B cell (primary cell): ENCODE measurements around the gene KAT2A. TPM values are rescaled to one million over a fixed set of nuclear protein-coding genes. Genes with fewer than 3 reads are reported as not detected.

Experiments
- ATAC-seq: fragments of 200-7000 bp; cut with Tn5 transposase; one replicate; pipeline ENCODE4 v1.10.0; 2021; ENCODE audit warnings: low read depth, mild to moderate bottlenecking, moderate number of reproducible peaks, moderate library complexity
- CTCF ChIA-PET: fragments of 350-600 bp; sonication (Branson Sonifier 250); formaldehyde crosslinking; loops from one replicate; lab custom pipeline; 2021; ENCODE audit warnings: antibody characterized with exemption, inconsistent platforms; lab: Charles Lee
- POLR2A ChIA-PET: fragments of 350-600 bp; sonication (Branson Sonifier 250); formaldehyde crosslinking; loops from one replicate; lab custom pipeline; 2021; ENCODE audit warnings: antibody characterized with exemption; lab: Charles Lee
- DNase-seq: peaks from one replicate; pipeline ENCODE4 v3.0.0; 2013
- H2AFZ ChIP-seq: 2 replicates; pipeline ENCODE4 v1.6.1; 2012; ENCODE audit warnings: mild to moderate bottlenecking, low read depth, low read length; ENCODE audit not compliant: insufficient read depth, poor library complexity, severe bottlenecking
- H3K27ac ChIP-seq, 2 donors: 1 replicate in 1 of 2; 2 replicates in 1 of 2; pipeline ENCODE4 v1.5.1; 2012 to 2013; ENCODE audit warnings: low read length in 2 of 2, mild to moderate bottlenecking in 2 of 2, moderate library complexity in 1 of 2
- H3K27me3 ChIP-seq, 4 experiments: fragments of 200-600 bp in 1 of 4; sonication (generic) in 1 of 4; replicated peaks in 1 of 4; 1 replicate in 2 of 4; 2 replicates in 2 of 4; pipeline versions ENCODE4 v1.6.1 to v1.7.0; 2013 to 2016; ENCODE audit warnings: low read length in 3 of 4, mild to moderate bottlenecking in 2 of 4, mixed read lengths in 1 of 4, moderate library complexity in 1 of 4; ENCODE audit not compliant: insufficient read depth in 4 of 4, control insufficient read depth in 3 of 4; ENCODE audit errors: control extremely low read depth in 1 of 4
- H3K36me3 ChIP-seq, 2 experiments: replicated peaks in 1 of 2; 1 replicate in 1 of 2; 2 replicates in 1 of 2; pipeline versions ENCODE4 v1.6.1 to v1.7.1; 2013; ENCODE audit warnings: low read length in 1 of 2; ENCODE audit not compliant: insufficient read depth in 2 of 2, control insufficient read depth in 1 of 2; ENCODE audit errors: control extremely low read depth in 1 of 2, extremely low read depth in 1 of 2
- H3K4me1 ChIP-seq, 2 donors: fragments of 200-600 bp in 1 of 2; sonication (generic) in 1 of 2; 1 replicate in 1 of 2; 2 replicates in 1 of 2; pipeline versions ENCODE4 v1.5.1 to v1.6.1; 2013 to 2017; ENCODE audit warnings: low read length in 2 of 2; ENCODE audit not compliant: control insufficient read depth in 2 of 2, insufficient read depth in 2 of 2
- H3K4me2 ChIP-seq: replicated peaks from 2 replicates; pipeline ENCODE3; 2012; ENCODE audit warnings: mild to moderate bottlenecking, low read depth, low read length; ENCODE audit not compliant: poor library complexity, severe bottlenecking
- H3K4me3 ChIP-seq, 5 experiments: fragments of 200-600 bp in 1 of 5; sonication (generic) in 1 of 5; 1 replicate in 3 of 5; 2 replicates in 2 of 5; pipeline versions ENCODE4 v1.5.1 to v1.7.0; 2011 to 2016; ENCODE audit warnings: low read length in 4 of 5, mild to moderate bottlenecking in 4 of 5, low read depth in 2 of 5, control low read depth in 1 of 5, moderate library complexity in 1 of 5; ENCODE audit not compliant: insufficient read depth in 1 of 5; ENCODE audit errors: control extremely low read depth in 1 of 5, extremely low read depth in 1 of 5
- H3K79me2 ChIP-seq: fragments of 200-600 bp; sonication (generic); one replicate; pipeline ENCODE4 v1.6.0; 2016; ENCODE audit warnings: low read length; ENCODE audit not compliant: control insufficient read depth, insufficient read depth
- H3K9ac ChIP-seq: fragments of 200-600 bp; sonication (generic); 2 replicates; pipeline ENCODE4 v1.6.1; 2017; ENCODE audit warnings: mild to moderate bottlenecking, low read length, moderate library complexity
- H3K9me3 ChIP-seq, 3 donors: one replicate each; pipeline versions ENCODE4 v1.6.1 to v1.7.1; 2013; ENCODE audit warnings: low read length in 2 of 3; ENCODE audit not compliant: control insufficient read depth in 2 of 3, insufficient read depth in 1 of 3; ENCODE audit errors: control extremely low read depth in 1 of 3
- H4K20me1 ChIP-seq: 2 replicates; pipeline ENCODE4 v1.6.0; 2012; ENCODE audit warnings: mild to moderate bottlenecking, low read length; ENCODE audit not compliant: insufficient read depth, control insufficient read depth, poor library complexity, severe bottlenecking
- H3K27ac Mint-ChIP-seq: one replicate; pipeline ENCODE4 v1.8.0; 2021; ENCODE audit warnings: mixed read lengths
- H3K27me3 Mint-ChIP-seq: one replicate; pipeline ENCODE4 v1.8.0; 2021; ENCODE audit warnings: mixed read lengths
- H3K4me1 Mint-ChIP-seq: one replicate; pipeline ENCODE4 v1.8.0; 2021; ENCODE audit warnings: mixed read lengths
- H3K4me3 Mint-ChIP-seq: one replicate; pipeline ENCODE4 v1.8.0; 2021; ENCODE audit warnings: mixed read lengths
- H3K9me3 Mint-ChIP-seq: one replicate; pipeline ENCODE4 v1.8.0; 2022; ENCODE audit warnings: mixed read lengths; ENCODE audit not compliant: insufficient read depth
- CTCF ChIP-seq: fragments of 200-600 bp; IDR thresholded peaks from one replicate; pipeline ENCODE4 v1.8.0; 2022; ENCODE audit warnings: antibody characterized with exemption, mild to moderate bottlenecking
- EZH2 ChIP-seq: IDR thresholded peaks from 2 replicates; pipeline ENCODE4 v1.6.1; 2012; ENCODE audit warnings: borderline replicate concordance, low read depth, mild to moderate bottlenecking, moderate library complexity, low read length; ENCODE audit not compliant: insufficient read depth, poor library complexity, severe bottlenecking
- WGBS: methylation state at CpG from one replicate; pipeline ENCODE4 v1.1.5; 2013; ENCODE audit warnings: missing lambda C conversion rate; ENCODE audit not compliant: insufficient coverage; 5-methylcytosine and 5-hydroxymethylcytosine counted together
- intact Hi-C: fragments of 100-400 bp; cut with micrococcal nuclease; formaldehyde crosslinking; loops from one replicate; pipeline ENCODE4 v1.10.0; 2022
- polyA plus RNA-seq: library from polyadenylated mRNA; depleted of rRNA; stranded (reverse); fragments of >200 nt; gene quantifications from 2 replicates; pipeline ENCODE4 v1.2.3, GENCODE V29; 2012
- total RNA-seq, 2 donors: library from RNA; stranded (reverse); fragments of 120-200 nt in 1 of 2; gene quantifications; 1 replicate in 1 of 2; 2 replicates in 1 of 2; pipeline versions ENCODE4 v1.2.3 to v1.2.4, GENCODE V29; 2013 to 2022

KAT2A gene
- total and polyA plus RNA-seq, 2 donors (not counting 1 experiment from before 2014, with no cell fraction given): 66.3 to 155 TPM

GRCh38 chr17:42125565-42125964 lies 4.4 kb upstream of the KAT2A start:
- DNase-seq: no peak
- Histone ChIP-seq H3K27me3 (no peaks in the 10 kb centered on the region), H3K4me3 (no peak overlapping the region), H3K4me2 (no peak overlapping the region), H3K79me2 (peaks cover 4% of the 10 kb centered on the region), H3K9ac (no peak overlapping the region), H3K4me1 (peaks cover 5 to 8% of the 10 kb centered on the region in 2 donors), H3K9me3 (no peaks in the 10 kb centered on the region), H4K20me1 (peaks cover 11% of the 10 kb centered on the region), H3K27ac (no peak overlapping the region), H3K36me3 (peaks cover 0 to 45% of the 10 kb centered on the region in 2 experiments), H2AFZ (no peak overlapping the region)
- 97% methylated on average over 9 of the region's 12 CpGs for WGBS
- Mint-ChIP-seq H3K27me3 (no peaks in the 10 kb centered on the region), H3K4me1 (peaks cover 12% of the 10 kb centered on the region), H3K27ac (no peak overlapping the region), H3K4me3 (no peak overlapping the region), H3K9me3 (no peaks in the 10 kb centered on the region)
- no peak for ATAC-seq
- intact Hi-C loops: no loop called here
- ChIA-PET POLR2A (no interaction called here), CTCF (interaction anchor here (0.9 kb wide), 1 partner anchor 24 kb away, joined by 3 read pairs; no protein-coding TSS in a partner anchor)
- TF ChIP-seq CTCF: no peak

- ATAC-seq: no peak
- TF ChIP-seq EZH2: no peak
- no peak for DNase-seq
- Mint-ChIP-seq H3K4me1 (peaks cover 21% of the 10 kb centered on the region), H3K27ac (peak overlapping the region; percentile 50), H3K27me3 (no peaks in the 10 kb centered on the region), H3K9me3 (no peaks in the 10 kb centered on the region), H3K4me3 (no peak overlapping the region)
- CTCF ChIA-PET: interaction anchor here (0.7 to 1.1 kb wide), 4 partner anchors 10 to 264 kb away, joined by 3 to 8 read pairs (median 4); partner anchors contain the start of gene STAT3
- Histone ChIP-seq H3K36me3 (peaks cover 0 to 34% of the 10 kb centered on the region in 2 experiments), H3K79me2 (peaks cover 3% of the 10 kb centered on the region), H3K27ac (no peak overlapping the region), H3K9ac (no peak overlapping the region), H3K4me2 (no peak overlapping the region), H3K4me3 (no peak overlapping the region), H3K27me3 (no peaks in the 10 kb centered on the region), H2AFZ (no peak overlapping the region), H4K20me1 (peaks cover 3% of the 10 kb centered on the region), H3K4me1 (peaks cover 10 to 16% of the 10 kb centered on the region in 2 donors), H3K9me3 (no peaks in the 10 kb centered on the region)
- POLR2A ChIA-PET: interaction anchor here (0.6 to 0.7 kb wide), 3 partner anchors 8 to 260 kb away, joined by 4 to 13 read pairs (median 6); no protein-coding TSS in a partner anchor
- intact Hi-C loops: no loop called here
- WGBS: 77% methylated on average over 2 of the region's 3 CpGs
Observed at GRCh38 chr17:42124256-42124655, 3.1 kb upstream of the KAT2A start.
